ENCODE data around the gene AP2B1.

The AP2B1 gene

DNA sequence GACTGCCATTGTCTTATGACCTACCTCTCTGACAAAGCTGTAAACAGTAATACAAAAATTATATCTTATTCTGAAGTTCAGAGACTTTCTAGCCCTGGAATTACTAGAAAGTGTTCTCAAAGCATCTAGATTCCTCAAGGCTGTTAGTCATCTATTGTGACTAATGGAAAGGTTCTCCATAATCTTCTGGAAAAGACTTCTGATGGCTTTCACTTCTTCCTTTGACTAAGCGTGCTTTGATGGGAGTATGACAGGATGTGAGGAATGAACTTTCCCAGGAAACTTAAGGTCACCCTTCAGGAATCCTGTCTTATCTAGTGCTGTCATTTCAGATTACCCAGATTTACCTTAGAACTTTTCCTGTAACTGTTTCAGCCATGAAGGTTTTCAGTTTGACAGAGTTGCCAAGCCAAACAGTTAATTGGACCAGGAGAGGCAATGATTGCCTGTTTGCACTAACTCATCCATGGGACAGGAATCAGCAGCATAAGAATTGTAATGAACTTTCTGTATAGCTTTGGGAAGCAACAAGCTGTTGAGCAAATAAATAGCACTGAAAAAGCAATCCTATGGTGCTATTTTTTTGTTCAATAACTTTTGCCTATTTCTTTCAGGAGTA lies 43.5 kb downstream of the AP2B1 start:
- DNase-seq (ENCODE audit: low spot score), result no peak

- DNase-seq (ENCODE audit: low spot score), result no peak
Observed at GRCh38 chr17:35641032-35641431, 53.9 kb downstream of the AP2B1 start.

DNA sequence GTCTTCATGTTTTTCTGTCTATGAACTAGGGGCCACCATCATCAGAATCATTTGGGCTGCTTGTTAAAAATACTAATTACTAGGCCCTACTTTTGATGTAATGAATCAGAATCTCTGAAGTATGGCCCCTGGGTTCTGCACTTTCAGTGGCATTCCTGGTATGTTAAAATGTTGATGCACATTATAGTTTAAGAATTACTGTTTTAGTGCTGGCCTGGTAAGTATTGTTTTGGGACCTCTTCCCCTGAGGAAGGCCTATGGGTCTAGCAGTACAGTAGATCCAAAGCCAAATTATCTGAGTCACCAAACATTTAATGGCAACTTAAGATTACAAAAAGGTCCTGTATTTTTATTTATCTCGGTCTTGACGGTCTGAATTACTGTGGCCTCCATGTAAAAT lies 58.8 kb downstream of the AP2B1 start:
- no peak for DNase-seq (ENCODE audit: low spot score)

- DNase-seq (ENCODE audit: low spot score), result no peak
Observed at GRCh38 chr17:35651467-35651866, 64.3 kb downstream of the AP2B1 start.

DNA sequence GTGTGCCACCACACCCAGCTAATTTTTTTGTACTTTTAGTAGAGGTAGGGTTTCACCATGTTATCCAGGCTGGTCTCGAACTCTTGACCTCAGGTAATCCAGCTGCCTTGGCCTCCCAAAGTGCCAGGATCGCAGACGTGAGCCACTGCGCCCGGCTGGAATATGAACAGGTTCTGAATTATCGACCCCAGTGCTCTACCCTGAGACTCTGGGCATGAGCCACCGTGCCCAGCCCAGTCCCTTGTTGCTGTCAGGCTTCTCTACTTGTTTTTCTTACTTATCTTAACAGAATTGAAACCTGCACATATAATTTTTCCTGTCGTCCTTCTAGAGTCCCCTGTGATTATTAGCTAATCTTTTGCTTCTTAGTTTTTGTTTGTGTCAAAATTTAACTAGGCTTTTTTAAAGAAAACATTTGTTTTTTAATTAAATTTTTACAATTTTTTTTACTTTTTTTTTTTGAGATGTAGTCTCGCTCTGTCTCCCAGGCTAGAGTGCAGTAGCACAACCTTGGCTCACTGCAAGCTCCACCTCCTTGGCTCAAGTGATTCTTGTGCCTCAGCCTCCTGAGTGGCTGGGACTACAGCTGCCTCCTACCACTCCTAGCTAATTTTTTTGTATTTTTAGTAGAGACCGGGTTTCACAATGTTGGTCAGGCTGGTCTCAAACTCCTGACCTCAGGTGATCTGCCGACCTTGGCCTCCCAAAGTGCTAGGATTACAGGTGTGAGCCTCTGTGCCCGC lies 66.7 kb downstream of the AP2B1 start:
- no peak for DNase-seq (ENCODE audit: low spot score)

DNA sequence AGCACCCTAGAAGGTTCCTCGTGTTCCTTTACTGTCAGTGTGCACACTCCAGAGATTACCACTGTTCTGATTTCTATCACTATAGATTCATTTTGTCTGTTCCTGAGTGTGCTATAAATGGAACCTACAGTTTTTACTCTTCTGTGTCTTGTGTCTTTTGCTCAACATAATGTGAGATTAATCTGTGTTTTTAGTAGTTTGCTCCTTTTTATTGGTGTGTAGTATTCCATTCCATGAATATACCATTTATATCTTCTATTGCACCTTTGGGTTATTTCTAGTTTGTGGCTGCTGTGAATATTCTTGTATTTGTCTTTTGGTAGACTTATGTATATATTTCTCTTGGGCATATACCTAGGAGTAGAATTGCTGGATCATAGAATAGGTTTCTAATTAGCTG lies 68.2 kb downstream of the AP2B1 start:
- DNase-seq (ENCODE audit: low spot score), result no peak

- DNase-seq (ENCODE audit: low spot score), result no peak
Observed at GRCh38 chr17:35660902-35661301, 73.8 kb downstream of the AP2B1 start.

DNA sequence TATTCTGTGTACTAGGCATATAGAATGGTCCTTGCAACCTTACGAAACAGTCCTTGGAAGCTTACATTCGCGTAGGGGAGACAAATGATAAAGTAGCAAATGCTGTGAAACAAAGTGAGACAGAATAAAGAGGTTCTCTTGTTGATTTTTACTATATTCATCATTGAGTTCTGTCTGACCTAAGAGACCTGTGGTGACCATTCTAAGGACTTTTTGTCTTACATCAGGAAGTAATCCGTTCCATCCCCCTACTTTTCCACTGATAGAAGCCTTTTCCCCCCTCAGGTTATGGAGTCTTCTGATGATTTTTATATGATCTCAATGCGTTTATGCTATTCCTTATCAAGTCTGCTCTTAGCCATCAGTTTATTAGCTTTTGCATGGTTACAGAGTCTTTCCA lies 77.6 kb downstream of the AP2B1 start:
- no peak for DNase-seq (ENCODE audit: low spot score)

GRCh38 chr17:35665662-35666061 lies 78.5 kb downstream of the AP2B1 start:
- DNase-seq (ENCODE audit: low spot score), result no peak

DNA sequence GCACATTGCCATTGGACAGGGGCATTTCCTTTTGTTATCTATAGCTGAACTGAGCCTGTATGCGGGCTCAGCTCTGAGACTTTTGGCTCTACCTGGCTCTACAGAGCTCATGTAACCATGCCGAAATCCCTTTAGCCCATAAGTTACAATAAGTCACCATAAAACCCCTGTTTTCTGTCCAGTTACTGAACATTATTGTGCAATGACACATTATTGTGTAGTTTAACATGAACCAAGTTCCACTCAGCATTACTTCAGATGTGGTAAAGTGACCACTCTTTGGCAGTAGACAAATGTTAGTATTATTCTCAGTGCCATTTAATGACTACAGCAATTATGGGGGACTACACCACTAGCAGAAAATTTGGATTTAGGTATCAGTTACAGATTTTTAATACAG lies 78.9 kb downstream of the AP2B1 start:
- no peak for DNase-seq (ENCODE audit: low spot score)

GRCh38 chr17:35666967-35667532 lies 79.9 kb downstream of the AP2B1 start:
- DNase-seq (ENCODE audit: low spot score), result no peak

DNA sequence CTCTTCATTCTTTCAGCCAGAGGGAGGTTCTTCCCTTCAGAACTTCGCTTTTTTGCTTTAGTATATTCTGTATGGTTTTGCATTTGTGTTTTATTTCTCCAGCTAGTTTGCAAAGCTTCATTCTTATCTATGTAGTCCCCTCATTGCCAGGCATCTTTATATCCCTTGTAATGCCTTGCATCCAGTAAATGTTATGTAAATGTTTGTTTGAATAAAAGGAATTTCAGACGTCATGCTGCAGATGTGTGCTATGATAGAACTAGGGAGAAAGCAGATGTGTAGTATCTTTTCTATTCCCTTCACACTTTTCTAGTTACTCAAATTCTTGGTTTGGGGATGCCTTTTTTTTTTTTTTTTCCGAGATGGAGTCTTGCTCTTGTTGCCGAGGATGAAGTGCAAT lies 81.7 kb downstream of the AP2B1 start:
- no peak for DNase-seq (ENCODE audit: low spot score)

DNA sequence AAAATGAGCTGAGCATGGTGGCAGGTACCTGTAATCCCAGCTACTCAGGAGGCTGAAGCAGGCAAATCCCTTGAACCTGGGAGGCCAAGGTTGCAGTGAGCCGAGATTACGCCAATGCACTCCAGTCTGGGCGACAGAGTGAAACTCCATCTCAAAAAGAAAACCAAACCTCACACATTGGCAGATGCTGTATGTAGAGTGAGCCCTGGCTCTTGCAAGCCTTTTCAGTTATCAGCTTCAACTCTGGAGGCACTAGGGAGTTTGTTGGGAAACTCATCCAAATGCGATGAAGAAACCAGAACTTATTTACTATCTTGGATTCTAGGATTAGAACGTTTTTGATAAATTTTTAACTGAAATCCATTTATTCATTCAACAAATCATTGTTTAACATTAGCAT lies 87.4 kb downstream of the AP2B1 start:
- no peak for DNase-seq (ENCODE audit: low spot score)

GRCh38 chr17:35676441-35676840 lies 89.3 kb downstream of the AP2B1 start:
- DNase-seq (ENCODE audit: low spot score), result no peak

DNA sequence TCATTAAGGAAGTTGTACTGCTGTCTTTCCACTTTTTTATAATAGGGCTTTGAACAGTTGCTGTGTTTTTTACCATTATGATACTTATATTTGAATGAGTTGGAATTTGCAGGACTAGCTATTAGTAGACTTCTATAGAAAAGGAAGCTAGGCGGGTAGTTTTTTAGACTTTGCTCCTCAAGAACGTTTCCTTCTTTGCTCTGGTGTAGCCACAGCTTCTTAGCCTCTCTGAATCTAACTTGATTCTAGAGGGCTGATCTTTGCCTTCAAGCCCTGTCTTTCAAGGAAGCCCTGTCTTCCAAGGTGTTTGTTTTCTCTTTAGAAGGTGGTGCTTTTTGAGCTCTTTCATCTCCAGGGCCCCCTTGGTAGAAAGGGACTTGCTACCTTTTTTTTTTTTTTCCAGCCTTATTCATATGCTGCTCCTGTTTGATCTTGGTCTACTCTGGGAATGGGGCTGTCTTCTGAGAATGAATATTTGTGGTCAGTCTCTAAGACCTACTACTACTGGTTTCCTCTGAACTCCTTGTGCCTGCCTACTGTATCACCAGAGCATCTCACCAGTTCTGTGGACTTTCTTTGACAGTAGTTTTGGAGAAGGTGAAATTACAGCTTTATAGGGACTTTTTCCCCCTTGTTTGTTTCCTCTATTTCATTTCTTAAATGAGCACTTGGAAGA lies 92.0 kb downstream of the AP2B1 start:
- DNase-seq (ENCODE audit: low spot score), result no peak

- DNase-seq (ENCODE audit: low spot score), result no peak
Observed at GRCh38 chr17:35683591-35683990, 96.5 kb downstream of the AP2B1 start.

DNA sequence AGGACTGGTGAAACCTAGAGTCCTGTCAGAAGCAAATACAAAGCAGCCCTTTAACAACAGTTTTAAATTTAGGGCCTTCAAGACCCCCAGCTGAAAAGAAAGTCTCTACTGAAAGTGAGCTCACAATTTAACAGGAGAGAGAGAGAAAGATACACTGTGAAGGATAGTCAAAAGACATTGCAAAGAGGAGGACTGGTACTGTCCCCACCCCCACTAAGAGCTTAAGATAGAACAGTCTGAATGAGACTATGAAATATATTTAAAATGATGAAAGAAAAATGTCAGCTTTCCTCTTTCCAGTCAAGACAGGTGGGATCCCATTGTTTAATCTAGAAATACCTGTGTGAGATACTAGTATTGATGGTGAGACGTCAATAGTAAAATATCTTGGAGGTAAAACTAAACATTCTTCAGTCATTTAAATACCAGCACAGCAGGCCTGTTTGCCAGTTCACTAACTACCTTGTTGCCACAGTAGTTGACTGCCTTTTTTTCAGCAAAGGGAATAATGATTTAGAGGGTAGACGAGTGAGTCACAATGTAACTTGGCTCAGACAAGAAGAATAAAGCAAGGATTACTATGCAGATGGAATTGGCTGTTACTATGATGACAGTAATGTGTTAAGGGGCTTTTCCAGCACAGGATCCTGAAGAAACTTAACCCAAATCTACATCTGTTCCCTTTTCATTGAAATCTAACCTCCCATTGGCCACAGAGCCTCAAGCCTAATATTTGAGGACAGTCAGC lies 97.1 kb downstream of the AP2B1 start:
- DNase-seq (ENCODE audit: low spot score), result no peak

GRCh38 chr17:35692512-35693210 lies 105.5 kb downstream of the AP2B1 start:
- DNase-seq (ENCODE audit: low spot score), result no peak

GRCh38 chr17:35693662-35694061 lies 106.5 kb downstream of the AP2B1 start:
- DNase-seq (ENCODE audit: low spot score), result no peak

- no peak for DNase-seq (ENCODE audit: low spot score)
Observed at GRCh38 chr17:35694906-35695305, 107.8 kb downstream of the AP2B1 start.

DNA sequence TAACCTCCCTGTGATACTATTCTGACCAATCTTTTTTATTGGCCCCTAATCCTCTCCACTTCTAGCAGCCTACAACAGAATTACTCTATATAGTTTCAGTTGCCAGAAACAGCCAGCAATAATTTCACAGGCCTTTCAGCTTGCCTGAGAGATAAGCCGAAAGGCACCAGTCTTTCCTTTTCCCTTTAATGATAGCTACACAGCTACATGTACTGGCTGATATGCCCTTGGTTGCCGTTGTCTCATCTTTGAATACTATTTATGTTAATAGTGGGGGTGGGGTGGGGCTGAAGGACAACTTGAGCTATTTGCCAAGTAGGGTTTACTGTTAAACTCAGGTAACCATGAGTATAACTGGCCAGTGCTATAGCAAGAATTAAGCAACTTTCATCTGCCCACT lies 108.5 kb downstream of the AP2B1 start:
- DNase-seq (ENCODE audit: low spot score), result no peak

GRCh38 chr17:35698800-35699199 lies 111.7 kb downstream of the AP2B1 start:
- DNase-seq (ENCODE audit: low spot score), result no peak
